HL-60 (cell line): Measurements from ENCODE around the gene C1orf105.
"Not testable (repeated sequence)": the region's sequence is repeated elsewhere in the genome, so short reads cannot be mapped to it uniquely, and the experiment has no call there.

Experiments used
- DNase-seq, 2 experiments: peaks; one replicate each; pipeline ENCODE4 v3.0.0-alpha.2; 2010 to 2020; ENCODE audit warnings: low read depth in 1 of 2, low spot score in 1 of 2
- H3K27ac ChIP-seq: fragments of 250-450 bp; sonication (Bioruptor Pico); replicated peaks from 2 replicates; pipeline ENCODE4 v1.5.1; 2020; ENCODE audit warnings: mild to moderate bottlenecking, moderate library complexity
- H3K27me3 ChIP-seq: fragments of 250-450 bp; sonication (Bioruptor Pico); 2 replicates; pipeline ENCODE4 v1.5.1; 2021; ENCODE audit warnings: mild to moderate bottlenecking, moderate library complexity; ENCODE audit not compliant: insufficient read depth, poor library complexity, severe bottlenecking
- H3K4me3 ChIP-seq: replicated peaks from 2 replicates; pipeline ENCODE4 v1.5.1; 2011; ENCODE audit warnings: mild to moderate bottlenecking, control low read depth, low read length; ENCODE audit not compliant: insufficient read depth
- GABPA ChIP-seq: IDR thresholded peaks from 2 replicates; pipeline ENCODE4 v1.6.1; 2012; ENCODE audit warnings: low read depth
- POLR2AphosphoS5 ChIP-seq: IDR thresholded peaks from 2 replicates; pipeline ENCODE4 v1.6.1; 2012; ENCODE audit warnings: low read depth
- SPI1 ChIP-seq: IDR thresholded peaks from 2 replicates; pipeline ENCODE4 v1.6.1; 2012; ENCODE audit warnings: low read depth, mild to moderate bottlenecking, borderline replicate concordance
- TF ChIP-seq, protein P1 (sequence below): IDR thresholded peaks from one replicate; pipeline ENCODE4 v1.5.1; 2011; ENCODE audit warnings: low read length, control low read depth, inconsistent platforms; ENCODE audit not compliant: insufficient read depth
- TF ChIP-seq, protein P2 (sequence below): IDR thresholded peaks from 2 replicates; pipeline ENCODE4 v1.6.1; 2012; ENCODE audit warnings: low read depth; ENCODE audit not compliant: insufficient replicate concordance

Gene C1orf105

DNA sequence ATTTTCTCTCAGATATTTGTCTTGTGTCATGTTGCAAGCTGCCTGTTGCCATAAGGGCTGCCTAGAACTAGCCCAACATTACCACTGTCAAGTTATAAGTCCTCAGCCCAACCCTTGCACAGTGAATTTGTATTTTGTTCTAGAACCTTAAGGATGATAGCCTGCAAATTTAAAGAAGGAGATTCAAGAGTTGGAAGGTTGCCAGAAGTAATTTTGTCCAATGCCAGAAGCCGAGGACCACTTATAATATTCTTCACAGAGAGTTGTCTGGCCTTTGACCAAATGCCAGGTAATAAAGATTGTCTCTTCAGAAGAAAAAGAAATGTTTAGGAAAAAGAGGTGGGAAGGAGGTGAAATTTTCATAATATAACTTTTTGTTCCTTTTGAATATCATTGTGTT, 71.9 kb downstream of the C1orf105 start:
- no peak for DNase-seq
- Histone ChIP-seq H3K27me3 (no peaks in the 10 kb centered on the region), H3K4me3 (no peak overlapping the region), H3K27ac (no peak overlapping the region)
- TF ChIP-seq SPI1, result no peak
- TF ChIP-seq, protein P1, sequence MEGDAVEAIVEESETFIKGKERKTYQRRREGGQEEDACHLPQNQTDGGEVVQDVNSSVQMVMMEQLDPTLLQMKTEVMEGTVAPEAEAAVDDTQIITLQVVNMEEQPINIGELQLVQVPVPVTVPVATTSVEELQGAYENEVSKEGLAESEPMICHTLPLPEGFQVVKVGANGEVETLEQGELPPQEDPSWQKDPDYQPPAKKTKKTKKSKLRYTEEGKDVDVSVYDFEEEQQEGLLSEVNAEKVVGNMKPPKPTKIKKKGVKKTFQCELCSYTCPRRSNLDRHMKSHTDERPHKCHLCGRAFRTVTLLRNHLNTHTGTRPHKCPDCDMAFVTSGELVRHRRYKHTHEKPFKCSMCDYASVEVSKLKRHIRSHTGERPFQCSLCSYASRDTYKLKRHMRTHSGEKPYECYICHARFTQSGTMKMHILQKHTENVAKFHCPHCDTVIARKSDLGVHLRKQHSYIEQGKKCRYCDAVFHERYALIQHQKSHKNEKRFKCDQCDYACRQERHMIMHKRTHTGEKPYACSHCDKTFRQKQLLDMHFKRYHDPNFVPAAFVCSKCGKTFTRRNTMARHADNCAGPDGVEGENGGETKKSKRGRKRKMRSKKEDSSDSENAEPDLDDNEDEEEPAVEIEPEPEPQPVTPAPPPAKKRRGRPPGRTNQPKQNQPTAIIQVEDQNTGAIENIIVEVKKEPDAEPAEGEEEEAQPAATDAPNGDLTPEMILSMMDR, result no peak
- TF ChIP-seq GABPA, result no peak

DNA sequence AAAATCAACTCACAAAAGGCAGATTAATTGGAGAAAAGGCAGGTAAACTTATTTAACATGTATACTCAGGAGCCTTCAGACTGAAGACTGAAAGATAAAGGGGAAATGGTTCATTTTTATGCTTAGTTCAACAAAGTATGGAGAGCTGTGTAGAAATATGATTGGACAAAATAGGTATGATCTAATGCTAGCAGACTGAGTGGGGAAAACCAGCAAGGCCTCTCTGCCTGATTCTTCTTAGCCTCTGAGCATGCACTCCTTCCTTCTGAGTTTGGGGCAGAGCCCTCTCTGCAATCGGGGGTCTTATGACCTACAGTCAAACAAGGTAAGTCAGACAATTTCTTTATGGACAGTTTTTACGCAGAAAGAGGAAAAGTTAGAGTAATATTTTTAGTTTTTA, 73.7 kb downstream of the C1orf105 start:
- no peak for DNase-seq
- TF ChIP-seq, protein P1, result no peak
- TF ChIP-seq POLR2AphosphoS5, result no peak
- TF ChIP-seq, protein P2, sequence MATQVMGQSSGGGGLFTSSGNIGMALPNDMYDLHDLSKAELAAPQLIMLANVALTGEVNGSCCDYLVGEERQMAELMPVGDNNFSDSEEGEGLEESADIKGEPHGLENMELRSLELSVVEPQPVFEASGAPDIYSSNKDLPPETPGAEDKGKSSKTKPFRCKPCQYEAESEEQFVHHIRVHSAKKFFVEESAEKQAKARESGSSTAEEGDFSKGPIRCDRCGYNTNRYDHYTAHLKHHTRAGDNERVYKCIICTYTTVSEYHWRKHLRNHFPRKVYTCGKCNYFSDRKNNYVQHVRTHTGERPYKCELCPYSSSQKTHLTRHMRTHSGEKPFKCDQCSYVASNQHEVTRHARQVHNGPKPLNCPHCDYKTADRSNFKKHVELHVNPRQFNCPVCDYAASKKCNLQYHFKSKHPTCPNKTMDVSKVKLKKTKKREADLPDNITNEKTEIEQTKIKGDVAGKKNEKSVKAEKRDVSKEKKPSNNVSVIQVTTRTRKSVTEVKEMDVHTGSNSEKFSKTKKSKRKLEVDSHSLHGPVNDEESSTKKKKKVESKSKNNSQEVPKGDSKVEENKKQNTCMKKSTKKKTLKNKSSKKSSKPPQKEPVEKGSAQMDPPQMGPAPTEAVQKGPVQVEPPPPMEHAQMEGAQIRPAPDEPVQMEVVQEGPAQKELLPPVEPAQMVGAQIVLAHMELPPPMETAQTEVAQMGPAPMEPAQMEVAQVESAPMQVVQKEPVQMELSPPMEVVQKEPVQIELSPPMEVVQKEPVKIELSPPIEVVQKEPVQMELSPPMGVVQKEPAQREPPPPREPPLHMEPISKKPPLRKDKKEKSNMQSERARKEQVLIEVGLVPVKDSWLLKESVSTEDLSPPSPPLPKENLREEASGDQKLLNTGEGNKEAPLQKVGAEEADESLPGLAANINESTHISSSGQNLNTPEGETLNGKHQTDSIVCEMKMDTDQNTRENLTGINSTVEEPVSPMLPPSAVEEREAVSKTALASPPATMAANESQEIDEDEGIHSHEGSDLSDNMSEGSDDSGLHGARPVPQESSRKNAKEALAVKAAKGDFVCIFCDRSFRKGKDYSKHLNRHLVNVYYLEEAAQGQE, result no peak
- no peak for TF ChIP-seq GABPA
- TF ChIP-seq SPI1, result no peak
- 0 out of 2 replicates have a peak overlapping the region, but pooled peaks have one; percentile 7 for H3K27ac ChIP-seq
- H3K27me3 ChIP-seq, result no peaks in the 10 kb centered on the region
- H3K4me3 ChIP-seq, result no peak overlapping the region

DNA sequence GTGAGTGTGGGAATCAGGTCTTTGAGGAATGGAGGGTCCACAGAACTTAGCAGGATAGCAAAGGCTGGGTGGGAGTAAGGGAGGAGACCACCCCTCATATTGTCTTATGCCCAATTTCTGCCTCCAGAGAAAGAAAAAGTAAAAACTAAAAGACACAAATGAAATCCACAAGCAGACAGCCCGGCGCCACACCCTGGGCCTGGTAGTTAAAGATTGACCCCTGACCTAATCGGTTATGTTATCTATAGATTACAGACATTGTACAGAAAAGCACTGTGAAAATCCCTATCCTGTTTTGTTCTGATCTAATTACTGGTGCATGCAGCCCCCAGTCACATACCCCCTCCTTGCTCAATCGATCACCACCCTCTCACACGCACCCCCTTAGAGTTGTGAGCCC, 75.6 kb downstream of the C1orf105 start:
- not testable (repeated sequence) for H3K4me3 ChIP-seq, H3K27ac ChIP-seq, H3K27me3 ChIP-seq, DNase-seq

DNA sequence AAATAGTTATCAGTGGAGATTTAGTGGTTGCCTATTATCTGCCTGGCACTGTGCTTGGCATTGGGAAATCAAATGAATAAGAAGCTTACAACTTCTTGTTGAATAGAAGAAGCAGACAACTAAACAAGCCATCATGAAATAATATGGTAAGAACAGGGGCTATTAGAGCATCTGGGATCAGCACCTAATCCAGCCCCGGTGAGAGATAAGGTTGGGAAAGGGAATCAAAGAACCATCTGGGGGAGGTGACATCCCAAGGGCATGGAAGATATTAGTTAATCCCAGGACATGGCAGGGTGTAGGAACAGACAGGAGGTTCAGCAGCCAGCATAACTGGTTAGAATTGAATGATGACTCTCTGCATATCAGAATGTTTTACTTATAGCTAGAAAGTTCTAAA, 76.2 kb downstream of the C1orf105 start:
- TF ChIP-seq, protein P1, result no peak
- no peak for TF ChIP-seq POLR2AphosphoS5
- TF ChIP-seq SPI1, result no peak
- no peak for TF ChIP-seq GABPA
- no peak for DNase-seq
- no peak overlapping the region for H3K4me3 ChIP-seq
- no peaks in the 10 kb centered on the region for H3K27me3 ChIP-seq
- H3K27ac ChIP-seq, result peak overlapping the region; percentile 93

DNA sequence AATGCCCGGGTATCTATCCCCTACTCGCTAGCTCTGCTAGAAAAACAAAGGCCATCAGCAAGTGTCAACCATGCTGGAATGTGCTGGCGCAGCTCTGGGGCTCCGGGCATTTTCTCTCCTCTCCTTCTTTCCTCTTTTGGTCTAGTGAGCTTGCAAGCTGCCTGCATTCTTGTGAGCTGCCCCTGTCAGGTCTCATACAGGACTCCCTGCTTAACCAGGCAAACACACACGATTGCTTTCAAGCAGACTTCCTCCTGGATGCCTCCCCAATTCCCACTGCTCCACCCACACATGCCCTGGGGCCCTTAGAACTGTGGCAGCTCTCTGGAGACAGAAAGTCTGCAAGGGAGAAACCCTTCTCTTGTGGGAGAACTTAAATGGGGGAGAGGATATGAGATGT, 76.7 kb downstream of the C1orf105 start:
- no peak for TF ChIP-seq GABPA
- TF ChIP-seq, protein P1, result no peak
- Histone ChIP-seq H3K4me3 (no peak overlapping the region), H3K27me3 (no peaks in the 10 kb centered on the region), H3K27ac (peak overlapping the region; percentile 93)
- peak; percentile 15 to 25 for DNase-seq
